CD4-positive, alpha-beta T cell (primary cell): Measurements from ENCODE around the gene NFIC. TPM values are rescaled to one million over a fixed set of nuclear protein-coding genes. Genes with fewer than 3 reads are reported as not detected.
A peak's percentile ranks its signal among the peaks of the same experiment; 100 is the strongest.

ENCODE experiments used
- ATAC-seq: fragments of 200-7000 bp; cut with Tn5 transposase; one replicate; pipeline ENCODE4 v1.10.0; 2022; ENCODE audit warnings: mild to moderate bottlenecking; ENCODE audit not compliant: poor library complexity
- CTCF ChIA-PET: fragments of 350-600 bp; sonication (Branson Sonifier 250); formaldehyde crosslinking; loops from one replicate; lab custom pipeline; 2021; ENCODE audit warnings: antibody characterized with exemption, inconsistent platforms; lab: Charles Lee
- POLR2A ChIA-PET: fragments of 350-600 bp; sonication (Branson Sonifier 250); formaldehyde crosslinking; loops from one replicate; lab custom pipeline; 2021; ENCODE audit warnings: antibody characterized with exemption, inconsistent platforms; lab: Charles Lee
- DNase-seq, 14 experiments: peaks; one replicate each; pipeline ENCODE4 v3.0.0-alpha.2; 2013 to 2020; ENCODE audit warnings: mixed read lengths in 2 of 14
- H3K27ac ChIP-seq, 2 donors: one replicate each; pipeline versions ENCODE4 v1.5.1 to v1.7.0; 2013; ENCODE audit warnings: low read length in 2 of 2, low read depth in 1 of 2, mild to moderate bottlenecking in 1 of 2
- H3K27me3 ChIP-seq, 2 experiments: 1 replicate in 1 of 2; 2 replicates in 1 of 2; pipeline versions ENCODE4 v1.6.1 to v1.7.0; 2013; ENCODE audit warnings: low read length in 2 of 2, control low read depth in 1 of 2, mild to moderate bottlenecking in 1 of 2, moderate library complexity in 1 of 2; ENCODE audit not compliant: insufficient read depth in 2 of 2, control insufficient read depth in 1 of 2
- H3K36me3 ChIP-seq: one replicate; pipeline ENCODE4 v1.6.1; 2013; ENCODE audit warnings: low read length, control low read depth; ENCODE audit not compliant: insufficient read depth
- H3K4me1 ChIP-seq: one replicate; pipeline ENCODE4 v1.6.1; 2013; ENCODE audit warnings: low read length, control low read depth; ENCODE audit not compliant: insufficient read depth
- H3K4me3 ChIP-seq: one replicate; pipeline ENCODE4 v1.5.1; 2013; ENCODE audit warnings: mild to moderate bottlenecking, low read length, moderate library complexity
- H3K9me3 ChIP-seq, 2 experiments: 1 replicate in 1 of 2; 2 replicates in 1 of 2; pipeline versions ENCODE4 v1.6.1 to v1.7.0; 2013; ENCODE audit warnings: low read length in 2 of 2, mild to moderate bottlenecking in 2 of 2, control low read depth in 1 of 2, moderate library complexity in 1 of 2; ENCODE audit not compliant: control insufficient read depth in 1 of 2, insufficient read depth in 1 of 2
- H3K27ac Mint-ChIP-seq: one replicate; pipeline ENCODE4 v1.8.0; 2020; ENCODE audit warnings: mixed read lengths
- H3K27me3 Mint-ChIP-seq: one replicate; pipeline ENCODE4 v1.8.0; 2021; ENCODE audit warnings: mixed read lengths
- H3K36me3 Mint-ChIP-seq: one replicate; pipeline ENCODE4 v1.8.0; 2021; ENCODE audit warnings: low read depth, mixed read lengths
- H3K4me1 Mint-ChIP-seq: one replicate; pipeline ENCODE4 v1.8.0; 2021; ENCODE audit warnings: low read depth, mixed read lengths
- H3K4me3 Mint-ChIP-seq: one replicate; pipeline ENCODE4 v1.8.0; 2020; ENCODE audit warnings: mild to moderate bottlenecking, mixed read lengths
- H3K9me3 Mint-ChIP-seq: one replicate; pipeline ENCODE4 v1.8.0; 2020; ENCODE audit warnings: mixed read lengths
- CTCF ChIP-seq: fragments of 200-600 bp; IDR thresholded peaks from one replicate; pipeline ENCODE4 v1.8.0; 2022; ENCODE audit warnings: antibody characterized with exemption, mild to moderate bottlenecking
- intact Hi-C, 2 experiments: fragments of 100-400 bp; cut with DNase I in 1 of 2; cut with micrococcal nuclease in 1 of 2; formaldehyde crosslinking; loops; one replicate each; pipeline versions ENCODE4 v1.15.1 to v1.9.0; 2023 to 2025; cut with DNase I, micrococcal nuclease
- total RNA-seq, 174 experiments: library from RNA in 2 of 174; stranded (reverse) in 2 of 174; gene quantifications; one replicate each; pipeline ENCODE4 v1.2.3 and lab custom pipeline; 2021 to 2026

NFIC gene
- total RNA-seq, 2 experiments from 2014 or later = 22.1 to 22.2 TPM

DNA sequence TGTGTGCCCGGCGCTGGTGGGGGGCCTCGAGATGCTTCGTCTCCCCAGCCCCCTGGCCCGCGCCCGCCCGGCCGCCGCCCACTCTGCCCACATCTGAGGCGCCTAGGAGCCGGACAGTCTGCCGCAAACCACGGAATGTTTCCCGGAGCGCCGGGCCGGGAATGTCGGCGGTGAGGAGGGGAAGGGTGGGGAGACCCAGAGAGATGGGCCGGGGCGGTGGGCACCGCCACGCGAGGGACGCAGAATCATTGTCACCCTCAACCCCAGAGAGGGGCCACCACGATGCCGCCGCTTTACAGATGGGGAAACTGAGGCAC is 46.1 kb upstream of the NFIC start:
- no peaks in the 10 kb centered on the region for H3K36me3 Mint-ChIP-seq
- Histone ChIP-seq H3K9me3 (peaks cover 0 to 4% of the 10 kb centered on the region in 2 experiments), H3K36me3 (no peaks in the 10 kb centered on the region), H3K27ac (no peak overlapping the region), H3K4me3 (no peak overlapping the region), H3K27me3 (peaks cover 3 to 11% of the 10 kb centered on the region in 2 experiments), H3K4me1 (no peaks in the 10 kb centered on the region)
- H3K4me3 Mint-ChIP-seq = no peak overlapping the region
- ChIA-PET POLR2A (no interaction called here), CTCF (no interaction called here)
- no peaks in the 10 kb centered on the region for H3K4me1 Mint-ChIP-seq
- peaks cover 30% of the 10 kb centered on the region for H3K27me3 Mint-ChIP-seq
- TF ChIP-seq CTCF = no peak
- peak in 1 of 14 experiments; percentile 11 for DNase-seq
- ATAC-seq = no peak
- no peaks in the 10 kb centered on the region for H3K9me3 Mint-ChIP-seq
- no peak overlapping the region for H3K27ac Mint-ChIP-seq
- intact Hi-C loops = no loop called here

DNA sequence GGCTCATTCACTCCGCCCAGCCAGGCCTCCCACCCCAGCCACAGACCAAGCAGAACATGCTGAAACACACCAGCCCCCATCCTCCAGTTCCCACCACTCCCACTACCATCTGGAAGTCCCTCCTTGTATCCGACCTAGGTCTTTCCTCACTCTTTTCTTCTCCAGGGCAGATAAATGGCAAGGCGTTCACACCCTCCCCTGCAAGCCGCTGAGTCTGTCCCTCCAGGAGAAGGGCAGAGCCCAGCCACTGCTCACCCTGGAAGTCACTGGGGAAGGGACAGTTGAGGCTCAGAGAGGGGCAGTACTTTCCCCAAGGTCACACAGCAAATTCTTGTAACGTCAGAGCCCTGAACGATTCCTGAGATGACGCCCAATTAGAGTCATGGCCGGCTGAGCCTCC is 45.5 kb upstream of the NFIC start:
- POLR2A ChIA-PET = no interaction called here
- intact Hi-C loops = no loop called here
- peaks cover 3 to 11% of the 10 kb centered on the region in 2 experiments for H3K27me3 ChIP-seq
- Mint-ChIP-seq H3K27ac (no peak overlapping the region), H3K4me3 (no peak overlapping the region), H3K36me3 (no peaks in the 10 kb centered on the region), H3K4me1 (no peaks in the 10 kb centered on the region), H3K27me3 (peaks cover 26% of the 10 kb centered on the region), H3K9me3 (no peaks in the 10 kb centered on the region)
- no peak overlapping the region for H3K4me3 ChIP-seq
- CTCF ChIA-PET = no interaction called here
- H3K27ac ChIP-seq = no peak overlapping the region
- no peak for ATAC-seq
- no peaks in the 10 kb centered on the region for H3K4me1 ChIP-seq
- H3K36me3 ChIP-seq = no peaks in the 10 kb centered on the region
- DNase-seq = no peak
- no peak for TF ChIP-seq CTCF
- H3K9me3 ChIP-seq = peaks cover 0 to 4% of the 10 kb centered on the region in 2 experiments

DNA sequence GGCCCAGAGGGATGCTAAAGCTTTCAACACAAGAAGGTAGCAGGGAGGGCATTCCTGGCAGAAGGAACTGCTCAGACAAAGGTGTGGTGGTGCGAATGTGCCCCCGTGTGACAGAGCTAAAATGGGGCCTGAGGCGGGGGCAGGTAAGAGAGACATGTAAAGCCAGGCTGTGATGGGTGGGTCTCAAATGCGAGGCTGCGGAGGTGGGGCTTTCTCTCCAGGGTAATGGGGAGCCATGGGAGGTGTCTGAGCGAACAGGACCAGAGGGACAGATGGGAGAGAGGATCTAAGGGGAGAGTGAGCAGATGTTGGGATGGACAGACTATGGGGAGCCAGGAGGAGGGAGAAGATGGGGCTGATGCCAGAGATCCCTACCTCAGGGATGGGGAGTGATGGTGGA is 44.7 kb upstream of the NFIC start:
- ATAC-seq = no peak
- Mint-ChIP-seq H3K4me3 (no peak overlapping the region), H3K9me3 (no peaks in the 10 kb centered on the region), H3K27me3 (peaks cover 21% of the 10 kb centered on the region), H3K4me1 (no peaks in the 10 kb centered on the region), H3K36me3 (no peaks in the 10 kb centered on the region), H3K27ac (no peak overlapping the region)
- DNase-seq = no peak
- no peaks in the 10 kb centered on the region for H3K4me1 ChIP-seq
- no peak for TF ChIP-seq CTCF
- no peak overlapping the region for H3K27ac ChIP-seq
- POLR2A ChIA-PET = no interaction called here
- no peak overlapping the region for H3K4me3 ChIP-seq
- CTCF ChIA-PET = no interaction called here
- H3K9me3 ChIP-seq = peaks cover 0 to 4% of the 10 kb centered on the region in 2 experiments
- peaks cover 3 to 11% of the 10 kb centered on the region in 2 experiments for H3K27me3 ChIP-seq
- intact Hi-C loops = no loop called here
- no peaks in the 10 kb centered on the region for H3K36me3 ChIP-seq
